Renal cortical epithelial cell (primary cell): ENCODE results near the gene SEPTIN11. TPM values are rescaled to one million over a fixed set of nuclear protein-coding genes. Genes with fewer than 3 reads are reported as not detected.

Source experiments
- total RNA-seq: library from RNA; depleted of rRNA; stranded (reverse); fragments of >200 nt; gene quantifications from 2 replicates; pipeline ENCODE4 v1.2.3, GENCODE V29; 2014

Gene SEPTIN11
- total RNA-seq, 1 donor from 2014 or later = 232 TPM

Other genes with a start within 250 kb of the SEPTIN11 start
- gene SOWAHB, start 51.6 kb upstream of the SEPTIN11 start, total RNA-seq = 6.9 and 36.6 TPM in 2 replicates
- gene CCNI, start 126.2 kb downstream of the SEPTIN11 start, total RNA-seq = 122 and 354 TPM in 2 replicates
- 43.1 and 153 TPM in 2 replicates for gene CCNG2, start 207.5 kb downstream of the SEPTIN11 start, total RNA-seq